Ovary (tissue), 9 donors: ENCODE data around the gene TMEM271. TPM values are rescaled to one million over a fixed set of nuclear protein-coding genes. Genes with fewer than 3 reads are reported as not detected.

Experiments used
- DNase-seq, 5 donors: peaks; one replicate each; pipeline ENCODE4 v3.0.0-alpha.2; 2019 to 2020
- H3K27ac ChIP-seq, 2 donors: fragments of 200-600 bp; one replicate each; pipeline versions ENCODE4 v1.5.1 to v1.8.0; 2019 to 2022
- H3K27me3 ChIP-seq: fragments of 200-600 bp; one replicate; pipeline ENCODE4 v1.8.0; 2022
- H3K36me3 ChIP-seq: fragments of 200-600 bp; sonication (generic); one replicate; pipeline ENCODE4 v1.5.1; 2019
- H3K4me1 ChIP-seq: one replicate; pipeline ENCODE4 v1.8.1; 2013; ENCODE audit warnings: mild to moderate bottlenecking, moderate library complexity; ENCODE audit not compliant: insufficient read depth
- H3K4me3 ChIP-seq: fragments of 200-600 bp; sonication (generic); one replicate; pipeline ENCODE4 v1.5.1; 2017
- H3K9me3 ChIP-seq, 2 donors: fragments of 200-600 bp in 1 of 2; sonication (generic) in 1 of 2; one replicate each; pipeline versions ENCODE4 v1.5.1 to v1.8.1; 2013 to 2019; ENCODE audit warnings: mild to moderate bottlenecking in 1 of 2, moderate library complexity in 1 of 2
- CTCF ChIP-seq, 3 donors: fragments of 450-650 bp in 2 of 3; fragments of 200-600 bp in 1 of 3; IDR thresholded peaks; one replicate each; pipeline versions ENCODE4 v1.5.1 to v1.8.0; 2016 to 2022; ENCODE audit warnings: antibody characterized with exemption in 3 of 3, mild to moderate bottlenecking in 1 of 3
- EP300 ChIP-seq: sonication (generic); formaldehyde crosslinking; IDR thresholded peaks from one replicate; pipeline ENCODE4 v1.6.1; 2017; ENCODE audit warnings: antibody characterized with exemption
- POLR2A ChIP-seq: fragments of 450-650 bp; IDR thresholded peaks from one replicate; pipeline ENCODE4 v1.6.1; 2017; ENCODE audit warnings: antibody characterized with exemption, mild to moderate bottlenecking, moderate library complexity
- WGBS, 3 donors: extraction: QIAGEN DNeasy Blood & Tissue Kit in 1 of 3; methylation state at CpG; one replicate each; pipeline versions ENCODE4 v1.1.5 to v1.1.7; 2013 to 2017; 5-methylcytosine and 5-hydroxymethylcytosine counted together
- intact Hi-C, 4 donors: fragments of 100-400 bp; cut with DNase I; formaldehyde crosslinking; loops; one replicate each; pipeline versions ENCODE4 v1.11.0 to v1.15.1; 2022 to 2023
- polyA plus RNA-seq, 2 donors: library from polyadenylated mRNA; stranded (reverse); fragments of 200-250 nt in 1 of 2; fragments of 350-450 nt in 1 of 2; fragmentation: Illumina TruSeq in 1 of 2; extraction: RNeasy Lipid Tissue Mini Kit (QIAGEN cat#74804) in 1 of 2; gene quantifications; one replicate each; pipeline ENCODE4 v1.2.3, GENCODE V29; 2013 to 2014
- total RNA-seq, 7 donors: library from RNA; depleted of rRNA in 2 of 7; stranded (reverse); fragments of >200 nt in 2 of 7; fragmentation: NEBNext Ultra II Directional in 3 of 7; extraction: Animal tissue kit (Norgen Biotek cat#: 25700) in 3 of 7; gene quantifications; one replicate each; pipeline versions ENCODE4 v1.1.0 to v1.2.4, GENCODE V29; 2016 to 2023
- donor health status: DM: no; HTN: no; CAD: no; lungs with moderate emphysema.
- donor health status: DM: no; HTN: no; CAD: no.
- donor health status: Bipolar disorder and iron deficiency.
- donor health status: DM: yes; HTN: yes; CAD: no.
- donor health status: DM: no; HTN: no; CAD: no.
- donor health status: DM: yes; HTN: yes; CAD: no.

Gene TMEM271
- total and polyA plus RNA-seq, 9 donors: not detected

DNA sequence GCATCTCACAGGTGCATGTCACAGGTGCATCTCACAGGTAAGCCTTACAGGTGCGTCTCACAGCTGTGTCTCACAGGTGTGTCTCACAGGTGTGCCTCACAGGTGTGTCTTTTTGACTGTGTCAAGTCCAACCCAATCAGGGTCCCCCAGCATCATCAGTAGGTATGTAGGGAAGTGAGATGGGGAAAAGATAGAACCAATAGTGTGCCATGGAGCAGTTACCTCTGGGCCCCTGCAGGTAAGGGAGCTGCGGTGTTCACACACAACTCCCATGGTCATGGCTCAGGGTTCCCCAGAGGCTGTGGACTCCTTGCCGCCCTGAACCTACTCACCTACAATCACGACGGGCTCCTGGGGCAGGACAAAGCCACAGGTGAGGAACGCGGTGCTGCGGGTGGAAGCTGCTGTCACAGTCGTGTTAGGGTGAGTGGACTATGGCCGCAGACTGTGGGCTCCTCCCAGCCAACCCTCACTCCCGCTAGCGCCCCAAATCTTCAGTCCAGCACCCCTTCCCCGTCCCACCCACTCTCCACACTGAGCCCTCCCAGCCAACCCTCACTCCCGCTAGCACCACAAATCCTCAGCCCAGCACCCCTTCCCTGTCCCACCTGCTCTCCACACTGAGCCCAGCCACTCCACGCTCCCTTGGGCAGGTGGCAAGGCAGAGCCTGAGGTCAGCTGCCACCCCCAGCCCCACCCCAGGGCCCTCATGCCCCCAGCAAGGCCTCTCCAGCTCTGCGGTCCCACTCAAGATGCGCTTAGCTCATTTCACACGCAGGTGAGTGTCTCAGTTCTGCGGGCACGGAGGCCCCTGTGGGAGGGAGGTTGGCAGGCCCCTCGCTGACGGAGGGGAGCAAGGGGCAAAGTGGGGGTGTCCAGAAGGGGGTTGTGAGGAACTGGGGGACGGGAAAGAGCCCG lies 47.2 kb upstream of the TMEM271 start:
- intact Hi-C loops: no loop called here
- DNase-seq: peak in 1 of 5 donors; percentile 10
- Histone ChIP-seq H3K27me3 (no peaks in the 10 kb centered on the region), H3K27ac (no peak overlapping the region), H3K9me3 (no peaks in the 10 kb centered on the region), H3K4me3 (no peak overlapping the region), H3K4me1 (no peaks in the 10 kb centered on the region), H3K36me3 (no peaks in the 10 kb centered on the region)
- WGBS, 3 donors: 72 to 80% (median 77%) methylated on average over 24 of the region's 24 CpGs
- TF ChIP-seq EP300 (no peak), POLR2A (no peak), CTCF (IDR thresholded peaks at IDR 0.05) (no peak)

DNA sequence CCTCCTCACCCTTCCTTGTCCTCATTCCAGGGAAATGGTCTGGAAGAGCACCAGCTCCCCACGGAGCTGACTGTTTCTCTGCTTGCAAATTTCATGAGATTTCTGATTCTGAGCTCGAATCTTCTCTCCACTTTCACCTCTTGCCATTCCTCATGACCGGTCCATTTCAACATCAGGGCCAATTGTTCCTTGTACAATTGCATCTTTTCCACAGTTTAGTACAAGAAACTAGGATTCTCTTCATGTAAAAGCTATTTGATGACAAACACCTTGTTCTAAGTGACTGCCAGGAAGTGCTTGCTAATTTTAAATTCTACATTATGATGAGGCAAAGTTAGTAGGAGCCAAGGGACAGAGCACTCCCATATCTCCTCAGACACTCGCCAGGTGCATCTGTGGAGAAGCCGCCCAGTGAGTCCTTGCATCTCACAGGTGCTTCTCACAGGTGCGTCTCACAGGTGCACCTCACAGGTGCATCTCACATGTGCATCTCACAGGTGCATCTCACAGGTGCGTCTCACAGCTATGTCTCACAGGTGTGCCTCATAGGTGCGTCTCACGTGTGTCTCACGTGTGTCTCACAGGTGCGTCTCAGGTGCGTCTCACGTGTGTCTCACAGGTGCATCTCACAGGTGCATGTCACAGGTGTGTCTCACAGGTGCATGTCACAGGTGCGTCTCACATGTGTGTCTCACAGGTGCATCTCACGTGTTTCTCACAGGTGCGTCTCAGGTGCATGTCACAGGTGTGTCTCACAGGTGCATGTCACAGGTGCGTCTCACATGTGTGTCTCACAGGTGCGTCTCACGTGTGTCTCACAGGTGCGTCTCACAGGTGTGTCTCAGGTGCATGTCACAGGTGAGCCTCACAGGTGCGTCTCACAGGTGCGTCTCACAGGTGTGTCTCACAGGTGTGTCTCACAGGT lies 46.2 kb upstream of the TMEM271 start:
- 79 to 87% (median 81%) methylated on average over 22 of the region's 22 CpGs for WGBS, 3 donors
- Histone ChIP-seq H3K27ac (no peak overlapping the region), H3K27me3 (no peaks in the 10 kb centered on the region), H3K36me3 (no peaks in the 10 kb centered on the region), H3K9me3 (no peaks in the 10 kb centered on the region), H3K4me3 (no peak overlapping the region), H3K4me1 (no peaks in the 10 kb centered on the region)
- intact Hi-C loops: no loop called here
- no peak for TF ChIP-seq CTCF (IDR thresholded peaks at IDR 0.05)
- no peak for TF ChIP-seq EP300
- TF ChIP-seq POLR2A: no peak
- peak in 2 of 5 donors; percentile 13 for DNase-seq

GRCh38 chr4:621296-622070 lies 45.4 kb upstream of the TMEM271 start:
- H3K27ac ChIP-seq: no peak overlapping the region
- no peaks in the 10 kb centered on the region for H3K9me3 ChIP-seq
- intact Hi-C loops: no loop called here
- peak in 2 of 5 donors; percentile 5 to 11 for DNase-seq
- H3K27me3 ChIP-seq: no peaks in the 10 kb centered on the region
- H3K4me3 ChIP-seq: no peak overlapping the region
- TF ChIP-seq CTCF (IDR thresholded peaks at IDR 0.05) (no peak), EP300 (no peak), POLR2A (no peak)
- H3K36me3 ChIP-seq: no peaks in the 10 kb centered on the region
- 79 to 87% (median 82%) methylated on average over 22 of the region's 22 CpGs for whole genome bisulfite sequencing, 3 donors
- no peaks in the 10 kb centered on the region for H3K4me1 ChIP-seq

DNA sequence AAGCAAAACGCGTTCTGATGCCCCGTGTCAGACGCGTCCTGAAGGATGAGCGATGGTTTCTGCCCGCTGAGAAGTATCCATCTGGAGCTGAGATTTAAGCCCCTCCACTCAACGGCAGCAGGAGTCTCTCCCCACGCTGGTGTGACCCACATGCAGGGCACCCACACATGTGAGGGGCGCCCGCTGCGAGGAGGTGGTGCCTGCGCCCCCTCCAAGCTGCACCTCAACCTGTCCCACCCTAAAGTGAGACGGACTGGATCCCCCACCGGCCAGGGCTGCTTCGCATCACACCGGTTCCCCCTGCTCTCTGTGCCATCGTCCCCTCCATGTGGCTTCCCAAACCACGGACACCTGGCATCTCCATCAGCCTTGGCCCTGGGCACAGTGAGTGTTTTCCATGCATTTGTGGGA lies 44.8 kb upstream of the TMEM271 start:
- 88 to 91% (median 88%) methylated on average over 19 of the region's 19 CpGs for WGBS, 3 donors
- Histone ChIP-seq H3K4me1 (no peaks in the 10 kb centered on the region), H3K27me3 (no peaks in the 10 kb centered on the region)

More for the DNA sequence above, 44.8 kb upstream of the TMEM271 start:
- Histone ChIP-seq H3K36me3 (no peaks in the 10 kb centered on the region), H3K9me3 (no peaks in the 10 kb centered on the region), H3K4me3 (no peak overlapping the region), H3K27ac (no peak overlapping the region)
- DNase-seq: peak in 2 of 5 donors; percentile 4 to 10
- no peak for TF ChIP-seq EP300
- intact Hi-C loops: no loop called here
